ENCODE data around the gene RAB30.
"Not testable (repeated sequence)": the region's sequence is repeated elsewhere in the genome, so short reads cannot be mapped to it uniquely, and the experiment has no call there.

The RAB30 gene

DNA sequence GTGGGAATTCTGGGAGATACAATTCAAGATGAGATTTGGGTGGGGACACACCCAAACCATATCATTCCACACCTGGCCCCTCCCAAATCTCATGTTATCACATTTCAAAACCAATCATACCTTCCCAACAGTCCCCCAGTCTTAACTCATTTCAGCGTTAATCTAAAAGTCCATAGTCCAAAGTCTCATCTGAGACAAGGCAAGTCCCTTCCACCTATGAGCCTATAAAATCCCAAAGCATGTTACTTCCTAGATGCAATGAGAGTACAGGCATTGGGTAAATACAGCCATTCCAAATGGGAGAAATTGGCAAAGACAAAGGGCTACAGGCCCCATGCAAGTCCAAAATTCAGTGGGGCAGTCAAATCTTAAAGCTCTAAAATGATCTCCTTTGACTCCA, 128.3 kb downstream of the RAB30 start:
- not testable (repeated sequence) for DNase-seq (ENCODE audit: low spot score)

GRCh38 chr11:82942376-82942775, 129.3 kb downstream of the RAB30 start:
- DNase-seq (ENCODE audit: low spot score): no peak

DNA sequence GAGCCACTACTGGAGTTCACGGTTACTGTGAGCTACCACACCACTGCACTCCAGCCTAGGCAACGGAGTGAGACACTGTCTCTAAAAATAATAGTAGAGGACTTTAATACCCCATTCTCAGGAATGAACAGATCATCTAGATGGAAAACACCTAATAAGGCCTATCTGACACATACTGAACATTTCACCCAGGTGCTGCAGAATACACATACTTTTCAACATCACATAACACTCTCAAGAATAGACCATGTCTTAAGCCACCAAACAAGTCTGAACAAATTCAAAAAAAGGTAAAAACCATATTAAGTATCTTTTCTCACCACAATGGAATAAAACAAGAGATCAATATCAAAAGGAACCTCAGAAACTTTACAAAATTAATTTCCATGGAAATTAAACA, 132.2 kb downstream of the RAB30 start:
- DNase-seq (ENCODE audit: low spot score): no peak

GRCh38 chr11:82937554-82937953, 134.1 kb downstream of the RAB30 start:
- no peak for DNase-seq (ENCODE audit: low spot score)

DNA sequence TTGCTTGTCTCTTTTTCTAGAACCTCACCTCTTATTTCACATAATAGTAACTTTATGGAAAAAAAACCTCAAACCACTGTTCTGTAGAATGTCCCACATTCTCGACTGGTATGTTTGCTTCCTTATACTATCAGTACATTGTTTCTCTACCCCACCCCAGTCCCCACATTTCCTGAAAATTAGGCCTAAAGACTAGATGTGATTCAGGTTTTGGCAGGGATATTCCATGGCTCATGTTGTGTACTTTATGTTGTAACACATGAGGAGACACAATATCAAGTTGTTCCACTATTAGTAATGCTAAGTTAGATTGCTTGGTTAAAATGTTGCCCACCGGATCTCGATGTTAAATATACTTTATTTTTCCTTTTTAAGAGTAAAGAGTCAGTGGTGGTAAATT, 135.4 kb downstream of the RAB30 start:
- no peak for DNase-seq (ENCODE audit: low spot score)

DNA sequence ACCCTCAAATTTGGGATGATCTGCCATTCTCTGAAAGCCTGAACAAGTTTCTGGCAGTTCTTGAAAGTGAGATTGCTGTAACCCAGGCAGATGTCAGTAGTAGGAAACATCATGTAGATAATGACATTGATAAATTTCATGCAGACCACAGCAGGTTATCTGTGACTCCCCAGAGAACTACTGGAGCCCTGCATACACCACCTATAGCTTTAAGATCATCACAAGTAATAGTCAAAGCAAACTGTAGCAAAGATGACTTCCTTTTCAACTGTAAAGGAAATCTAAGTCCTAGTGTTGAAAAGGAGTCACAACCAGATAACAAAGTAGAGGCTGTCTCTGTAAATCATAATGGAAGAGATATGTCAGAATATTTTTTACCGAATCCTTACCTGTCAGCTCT, 139.1 kb downstream of the RAB30 start:
- DNase-seq (ENCODE audit: low spot score): no peak

- no peak for DNase-seq (ENCODE audit: low spot score)
These were observed 141.0 kb downstream of the RAB30 start for GRCh38 chr11:82930734-82931133.

DNA sequence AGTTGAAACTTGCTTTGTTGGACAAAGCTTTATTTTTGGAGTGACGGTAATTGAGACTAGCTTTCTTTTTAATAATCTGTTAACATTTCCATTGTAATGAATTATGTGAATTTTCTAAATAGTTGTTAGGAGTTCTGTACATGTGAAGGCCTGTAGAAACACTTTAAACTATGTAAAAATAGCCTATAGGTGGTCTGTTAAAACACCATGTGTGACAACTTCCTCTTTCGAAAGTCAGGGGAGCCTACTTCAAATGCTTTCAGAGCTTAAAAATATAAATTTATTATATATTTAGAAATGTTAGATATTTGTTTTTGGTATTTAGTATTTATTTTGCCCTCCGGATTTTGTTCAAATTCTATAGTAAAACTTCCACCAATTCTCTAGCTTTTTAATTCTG, 141.5 kb downstream of the RAB30 start:
- DNase-seq (ENCODE audit: low spot score): no peak

DNA sequence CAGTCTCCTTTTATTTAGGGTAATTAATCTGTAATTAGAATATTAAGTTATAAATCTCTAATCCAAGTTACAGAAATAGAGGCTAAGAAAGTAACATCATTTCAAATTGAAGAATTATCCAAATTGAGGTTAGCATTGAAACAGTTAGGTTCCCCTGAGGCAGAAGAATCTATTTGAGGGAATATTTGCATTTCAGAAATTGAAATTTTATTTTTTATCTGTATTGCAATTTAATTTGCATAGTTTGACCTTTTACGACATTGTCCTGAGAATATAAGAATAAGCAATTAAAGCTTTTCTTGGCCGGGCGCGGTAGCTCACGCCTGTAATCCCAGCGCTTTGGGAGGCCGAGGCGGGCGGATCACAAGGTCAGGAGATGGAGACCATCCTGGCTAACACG, 142.6 kb downstream of the RAB30 start:
- no peak for DNase-seq (ENCODE audit: low spot score)

GRCh38 chr11:82927264-82927880, 144.3 kb downstream of the RAB30 start:
- DNase-seq (ENCODE audit: low spot score): peak; percentile 65

GRCh38 chr11:82924522-82925224, 147.0 kb downstream of the RAB30 start:
- no peak for DNase-seq (ENCODE audit: low spot score)
